ENCODE results near the gene CEP170B. TPM values are rescaled to one million over a fixed set of nuclear protein-coding genes. Genes with fewer than 3 reads are reported as not detected.
"Not testable (repeated sequence)": the region's sequence is repeated elsewhere in the genome, so short reads cannot be mapped to it uniquely, and the experiment has no call there.

Gene CEP170B
- total RNA-seq, 1 donor from 2014 or later, result 26.5 TPM

DNA sequence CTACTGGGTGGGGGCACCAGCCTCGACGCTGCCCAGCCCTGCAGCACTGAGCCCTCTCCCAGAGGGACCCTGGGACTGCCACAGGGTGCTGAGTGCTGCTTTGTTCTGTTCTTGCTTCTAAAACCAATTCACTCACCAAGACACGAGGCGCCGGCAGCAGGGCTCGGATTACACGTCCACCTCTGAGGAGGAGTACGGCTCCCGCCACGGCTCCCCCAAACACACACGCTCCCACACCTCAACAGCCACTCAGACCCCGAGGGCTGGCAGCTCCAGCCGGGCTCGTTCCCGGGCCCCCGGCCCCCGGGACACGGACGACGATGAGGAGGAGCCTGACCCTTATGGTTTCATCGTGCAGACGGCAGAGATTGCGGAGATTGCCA lies 24.3 kb downstream of the CEP170B start:
- Mint-ChIP-seq H3K4me1 (ENCODE audit: unreplicated experiment) (no peaks in the 10 kb centered on the region), H3K27me3 (no peaks in the 10 kb centered on the region), H3K27ac (no peak overlapping the region), H3K36me3 (no peaks in the 10 kb centered on the region), H3K9me3 (no peaks in the 10 kb centered on the region), H3K4me3 (no peak overlapping the region)
- no peak for TF ChIP-seq CTCF (conservative IDR thresholded peaks at IDR 0.05)
- DNase-seq (ENCODE audit: extremely low spot score, unreplicated experiment), result no peak

GRCh38 chr14:104890292-104890691 lies 25.2 kb downstream of the CEP170B start:
- H3K4me1 Mint-ChIP-seq (ENCODE audit: unreplicated experiment); H3K36me3 Mint-ChIP-seq; H3K4me3 Mint-ChIP-seq; H3K9me3 Mint-ChIP-seq; H3K27me3 Mint-ChIP-seq; DNase-seq (ENCODE audit: extremely low spot score, unreplicated experiment); H3K27ac Mint-ChIP-seq: not testable (repeated sequence)

GRCh38 chr14:104891121-104891551 lies 26.1 kb downstream of the CEP170B start:
- TF ChIP-seq CTCF (conservative IDR thresholded peaks at IDR 0.05), result no peak
- H3K4me3 Mint-ChIP-seq, result no peak overlapping the region
- no peaks in the 10 kb centered on the region for H3K9me3 Mint-ChIP-seq
- no peak for DNase-seq (ENCODE audit: extremely low spot score, unreplicated experiment)
- no peaks in the 10 kb centered on the region for H3K27me3 Mint-ChIP-seq
- H3K27ac Mint-ChIP-seq, result no peak overlapping the region
- no peaks in the 10 kb centered on the region for H3K36me3 Mint-ChIP-seq
- no peaks in the 10 kb centered on the region for H3K4me1 Mint-ChIP-seq (ENCODE audit: unreplicated experiment)

GRCh38 chr14:104891664-104892530 lies 26.8 kb downstream of the CEP170B start:
- H3K36me3 Mint-ChIP-seq, result no peaks in the 10 kb centered on the region
- H3K9me3 Mint-ChIP-seq, result no peaks in the 10 kb centered on the region
- H3K4me1 Mint-ChIP-seq (ENCODE audit: unreplicated experiment), result peaks cover 6% of the 10 kb centered on the region
- no peaks in the 10 kb centered on the region for H3K27me3 Mint-ChIP-seq
- H3K27ac Mint-ChIP-seq, result no peak overlapping the region
- no peak for DNase-seq (ENCODE audit: extremely low spot score, unreplicated experiment)
- H3K4me3 Mint-ChIP-seq, result no peak overlapping the region
- no peak for TF ChIP-seq CTCF (conservative IDR thresholded peaks at IDR 0.05)

DNA sequence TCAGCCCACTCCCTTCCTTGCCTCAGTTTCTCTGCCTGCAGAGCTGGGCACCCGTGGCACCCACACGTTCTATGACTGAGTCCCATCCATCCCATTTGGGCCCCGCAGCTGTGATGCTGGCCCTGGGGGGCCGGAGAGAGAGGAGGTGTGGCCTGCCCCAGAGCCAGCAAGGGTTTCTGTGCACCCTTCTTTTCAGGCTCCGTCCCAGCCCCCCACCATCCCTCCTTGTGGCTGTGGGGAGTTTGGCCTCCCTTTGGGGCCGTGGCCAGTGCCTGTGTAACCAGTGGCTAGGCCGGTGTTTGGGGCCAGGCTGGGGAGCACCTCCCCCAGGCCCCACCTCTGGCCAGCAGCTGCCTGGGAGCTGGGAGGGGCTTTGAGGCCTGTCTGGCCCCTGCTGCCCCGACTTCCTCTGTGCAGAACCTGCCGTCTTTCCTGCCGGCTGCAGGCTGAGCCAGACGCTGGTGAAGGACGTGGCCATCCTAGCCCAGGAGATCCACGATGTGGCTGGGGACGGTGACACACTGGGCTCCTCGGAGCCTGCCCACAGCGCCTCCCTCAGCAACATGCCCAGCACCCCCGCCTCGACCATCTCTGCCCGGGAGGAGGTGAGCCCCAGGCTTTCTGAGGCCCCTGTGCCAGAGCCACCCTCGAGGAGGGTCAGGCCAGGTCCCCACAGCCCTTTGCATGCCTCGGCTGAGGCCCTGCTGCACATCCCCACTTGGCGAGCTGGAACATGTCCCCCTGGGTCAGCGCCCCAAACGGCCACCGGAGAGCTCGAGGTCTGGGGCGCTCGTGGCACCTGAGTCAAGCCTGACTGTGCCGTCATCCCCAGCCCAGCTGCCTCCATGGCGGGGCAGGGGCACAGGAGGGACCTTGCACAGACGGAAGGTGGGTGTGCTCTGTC lies 27.7 kb downstream of the CEP170B start:
- H3K36me3 Mint-ChIP-seq, result no peaks in the 10 kb centered on the region
- no peak overlapping the region for H3K27ac Mint-ChIP-seq
- DNase-seq (ENCODE audit: extremely low spot score, unreplicated experiment), result no peak

More for the DNA sequence above, 27.7 kb downstream of the CEP170B start:
- Mint-ChIP-seq H3K4me1 (ENCODE audit: unreplicated experiment) (peaks cover 6% of the 10 kb centered on the region), H3K27me3 (no peaks in the 10 kb centered on the region), H3K9me3 (no peaks in the 10 kb centered on the region), H3K4me3 (no peak overlapping the region)
- TF ChIP-seq CTCF (conservative IDR thresholded peaks at IDR 0.05), result no peak
